GM23248 (cell line): ENCODE results near the gene RPL35. TPM values are rescaled to one million over a fixed set of nuclear protein-coding genes. Genes with fewer than 3 reads are reported as not detected.

ENCODE experiments used
- DNase-seq: peaks from one replicate; pipeline ENCODE4 v3.0.0-alpha.2; 2015
- H2AFZ ChIP-seq: fragments of 200-600 bp; sonication (generic); 2 replicates; pipeline ENCODE4 v1.6.1; 2016; ENCODE audit warnings: antibody characterized with exemption
- H3F3A ChIP-seq: fragments of 200-600 bp; sonication (generic); 2 replicates; pipeline ENCODE4 v1.6.1; 2016; ENCODE audit warnings: mild to moderate bottlenecking, antibody characterized with exemption, mixed run types; ENCODE audit not compliant: insufficient read depth
- H3K27ac ChIP-seq: fragments of 200-600 bp; sonication (generic); 2 replicates; pipeline ENCODE4 v1.5.1; 2016; ENCODE audit warnings: mild to moderate bottlenecking
- H3K27me3 ChIP-seq: fragments of 200-600 bp; sonication (generic); replicated peaks from 2 replicates; pipeline ENCODE4 v1.6.1; 2016; ENCODE audit warnings: mild to moderate bottlenecking; ENCODE audit not compliant: insufficient read depth
- H3K36me3 ChIP-seq: fragments of 200-600 bp; sonication (generic); 2 replicates; pipeline ENCODE4 v1.6.1; 2016; ENCODE audit warnings: low read depth, mild to moderate bottlenecking
- H3K4me1 ChIP-seq: fragments of 200-600 bp; sonication (generic); 2 replicates; pipeline ENCODE4 v1.6.1; 2016; ENCODE audit warnings: mild to moderate bottlenecking; ENCODE audit not compliant: insufficient read depth
- H3K4me2 ChIP-seq: fragments of 200-600 bp; sonication (generic); one replicate; pipeline ENCODE4 v1.6.1; 2016; ENCODE audit warnings: mild to moderate bottlenecking; ENCODE audit not compliant: unreplicated experiment
- H3K4me3 ChIP-seq: fragments of 200-600 bp; sonication (generic); 2 replicates; pipeline ENCODE4 v1.5.1; 2016; ENCODE audit warnings: mild to moderate bottlenecking
- H3K79me2 ChIP-seq: fragments of 200-600 bp; sonication (generic); 2 replicates; pipeline ENCODE4 v1.6.1; 2016; ENCODE audit warnings: mild to moderate bottlenecking; ENCODE audit not compliant: insufficient read depth
- H3K9ac ChIP-seq: fragments of 200-600 bp; sonication (generic); 2 replicates; pipeline ENCODE4 v1.6.1; 2016; ENCODE audit warnings: mild to moderate bottlenecking
- H3K9me2 ChIP-seq: fragments of 200-600 bp; sonication (generic); 2 replicates; pipeline ENCODE4 v1.6.1; 2016; ENCODE audit warnings: mixed run types, mild to moderate bottlenecking, moderate library complexity; ENCODE audit not compliant: insufficient read depth
- H3K9me3 ChIP-seq: fragments of 200-600 bp; sonication (generic); one replicate; pipeline ENCODE4 v1.6.1; 2017; ENCODE audit warnings: low read depth
- H4K20me1 ChIP-seq: fragments of 200-600 bp; sonication (generic); 2 replicates; pipeline ENCODE4 v1.6.0; 2016; ENCODE audit not compliant: insufficient read depth
- EZH2 ChIP-seq: fragments of 200-600 bp; sonication (generic); IDR thresholded peaks from 2 replicates; pipeline ENCODE4 v1.6.1; 2018; ENCODE audit warnings: antibody characterized with exemption, mild to moderate bottlenecking; ENCODE audit not compliant: insufficient read depth, poor library complexity, severe bottlenecking
- EZH2phosphoT487 ChIP-seq: fragments of 200-600 bp; sonication (generic); IDR thresholded peaks from 2 replicates; pipeline ENCODE4 v1.6.1; 2018; ENCODE audit warnings: antibody characterized with exemption, moderate library complexity, mild to moderate bottlenecking, low read depth; ENCODE audit not compliant: insufficient read depth
- WGBS, 2 experiments: methylation state at CpG; one replicate each; pipeline ENCODE4 v1.1.6; 2015 to 2017; ENCODE audit warnings: low lambda C conversion rate in 2 of 2, low coverage in 1 of 2; ENCODE audit errors: missing lambda C conversion rate in 2 of 2; 5-methylcytosine and 5-hydroxymethylcytosine counted together
- in situ Hi-C: fragments of 300-500 bp; cut with MboI; formaldehyde crosslinking; loops from 2 replicates; pipeline ENCODE4 v1.15.0; 2020
- polyA plus RNA-seq: library from polyadenylated mRNA; unstranded; fragments of >200 nt; fragmentation: Nextera tagmentation; extraction: Ambion mirVana; gene quantifications from 2 replicates; pipeline ENCODE4 v1.2.1, GENCODE V29; 2016
- total RNA-seq: library from RNA; depleted of rRNA; stranded (reverse); fragments of >200 nt; shearing (Covaris generic); gene quantifications from 2 replicates; pipeline ENCODE4 v1.2.3, GENCODE V29; 2014

Gene RPL35
- total and polyA plus RNA-seq, 2 experiments from 2014 or later: 1,193 to 1,199 TPM

DNA sequence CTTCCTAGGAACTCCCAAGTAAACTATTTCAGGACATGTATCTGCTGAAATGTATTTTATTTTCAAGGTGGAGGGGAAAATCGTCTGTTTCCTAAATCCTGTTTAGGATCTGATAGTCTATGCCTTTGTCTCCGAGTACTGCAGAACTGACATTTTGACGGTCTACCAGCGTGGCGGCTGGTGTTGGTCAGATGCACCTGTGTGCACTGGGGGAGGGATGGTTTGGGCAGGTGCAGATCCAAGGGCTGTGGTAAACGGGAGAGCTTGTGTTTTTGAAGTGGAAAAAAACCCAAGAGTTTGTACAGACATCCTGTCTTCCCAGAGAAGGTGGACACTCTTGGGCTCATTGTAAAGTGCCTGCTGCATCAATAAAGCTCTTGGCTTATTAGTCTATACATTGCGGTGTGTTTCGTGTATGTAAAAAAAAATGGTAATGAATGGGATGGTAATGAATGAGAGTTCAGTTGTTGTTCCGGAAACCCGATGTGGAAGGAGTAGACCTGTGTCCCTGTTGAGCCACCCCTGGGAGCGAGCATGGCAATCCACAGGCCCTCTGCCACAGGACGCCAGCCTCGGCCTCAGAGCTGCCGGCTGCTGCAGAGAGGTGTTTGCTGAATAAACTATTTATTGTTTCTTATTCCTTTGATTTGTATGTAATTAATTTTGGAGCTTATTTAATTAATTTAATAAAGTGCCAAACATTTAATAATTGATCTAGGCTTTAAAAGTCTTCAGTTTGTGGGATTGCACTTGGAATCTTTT lies 15.4 kb upstream of the RPL35 start:
- H3K4me3 ChIP-seq: no peak overlapping the region
- in situ Hi-C loops: no loop called here
- no peak for TF ChIP-seq EZH2phosphoT487
- TF ChIP-seq EZH2: no peak
- no peaks in the 10 kb centered on the region for H3K9me3 ChIP-seq
- no peaks in the 10 kb centered on the region for H3K27me3 ChIP-seq
- WGBS, 2 experiments: 87 to 89% methylated on average over 14 of the region's 14 CpGs
- peak overlapping the region; percentile 11; the same call in 1 of the 2 replicates for H3K27ac ChIP-seq
- H2AFZ ChIP-seq: no peak overlapping the region
- H3K9ac ChIP-seq: 0 out of 2 replicates have a peak overlapping the region, but pooled peaks have one; percentile 16
- H3K36me3 ChIP-seq: peaks cover 54% of the 10 kb centered on the region
- H3F3A ChIP-seq: peaks cover 40% of the 10 kb centered on the region
- no peak overlapping the region for H3K4me2 ChIP-seq
- H4K20me1 ChIP-seq: no peaks in the 10 kb centered on the region
- peaks cover 56% of the 10 kb centered on the region for H3K79me2 ChIP-seq
- H3K4me1 ChIP-seq: no peaks in the 10 kb centered on the region
- no peaks in the 10 kb centered on the region for H3K9me2 ChIP-seq
- DNase-seq: no peak

DNA sequence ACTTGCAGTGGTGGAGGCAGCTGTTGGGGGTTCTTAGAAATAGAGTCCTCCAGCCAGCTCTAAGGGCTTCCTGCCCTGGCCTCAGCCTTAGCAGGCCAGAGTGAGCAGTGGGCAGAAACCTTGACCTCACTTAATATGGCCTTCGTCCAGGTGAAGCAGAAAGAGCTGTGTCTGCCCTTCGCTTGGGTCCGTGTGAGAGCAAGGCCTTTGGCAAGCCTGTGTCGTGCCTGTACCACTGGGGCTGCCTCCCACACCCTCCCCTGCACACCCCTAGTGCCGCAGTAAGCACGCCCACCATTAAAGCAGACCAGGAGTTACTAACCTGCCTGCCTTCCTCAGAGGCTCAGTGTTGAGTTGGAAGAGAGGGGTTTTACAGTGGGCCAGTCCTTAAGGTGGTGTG lies 13.7 kb upstream of the RPL35 start:
- Histone ChIP-seq H3K9me3 (no peaks in the 10 kb centered on the region), H3K27ac (no peak overlapping the region), H3K4me3 (no peak overlapping the region), H3K4me1 (peaks cover 16% of the 10 kb centered on the region), H3K9ac (no peak overlapping the region), H2AFZ (no peak overlapping the region), H3K79me2 (peaks cover 73% of the 10 kb centered on the region), H3K36me3 (peaks cover 54% of the 10 kb centered on the region), H3K4me2 (no peak overlapping the region), H3K9me2 (no peaks in the 10 kb centered on the region), H3F3A (peaks cover 45% of the 10 kb centered on the region), H3K27me3 (no peaks in the 10 kb centered on the region), H4K20me1 (peaks cover under 1% of the 10 kb centered on the region; the same call in 1 of the 2 replicates)
- TF ChIP-seq EZH2phosphoT487 (no peak), EZH2 (no peak)
- DNase-seq: no peak
- in situ Hi-C loops: no loop called here
- WGBS, 2 experiments: 96 to 98% methylated on average over 6 of the region's 6 CpGs

DNA sequence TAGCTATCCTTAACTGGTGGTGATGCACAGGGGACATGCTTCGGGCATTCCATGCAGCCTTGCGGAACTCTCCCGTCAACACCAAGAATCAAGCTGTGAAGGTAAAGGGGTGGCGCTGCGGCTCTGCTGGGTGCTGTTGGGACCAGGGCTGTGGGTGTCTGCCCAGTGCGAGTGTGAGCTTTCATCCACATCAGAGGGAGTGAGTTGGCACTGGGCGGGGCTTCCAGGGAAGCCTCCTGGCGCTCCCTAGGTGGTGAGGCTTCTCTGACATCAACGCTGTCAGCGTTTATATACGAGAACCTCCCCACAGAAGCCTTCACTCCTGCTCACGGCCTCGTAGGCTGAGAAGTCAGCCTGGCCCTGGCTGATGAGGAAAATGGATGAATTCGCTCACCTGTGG lies 11.9 kb upstream of the RPL35 start:
- H4K20me1 ChIP-seq: peaks cover 5% of the 10 kb centered on the region; the same call in 1 of the 2 replicates
- in situ Hi-C loops: no loop called here
- no peak for DNase-seq

DNA sequence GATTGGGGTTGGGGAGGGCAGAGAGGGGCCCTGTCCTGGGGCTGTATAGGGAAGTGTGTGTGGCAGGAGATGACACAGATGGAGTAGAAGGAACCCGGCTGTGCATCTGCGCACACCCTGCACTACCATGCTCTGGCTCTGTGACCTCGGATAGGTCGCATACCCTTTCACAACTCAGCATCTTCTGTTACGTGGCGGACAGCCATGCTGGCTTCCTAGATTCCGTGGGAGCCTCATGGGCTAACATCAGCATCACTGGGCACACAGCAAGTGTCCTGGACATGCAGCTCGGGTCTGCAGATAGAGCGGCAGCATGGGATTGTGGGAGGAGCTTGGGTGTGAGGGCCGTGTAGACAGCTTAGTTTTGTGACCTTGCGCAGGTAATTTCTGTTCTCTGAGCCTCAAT lies 9.4 kb upstream of the RPL35 start:
- Histone ChIP-seq H3K79me2 (peaks cover 87% of the 10 kb centered on the region), H3K27me3 (no peaks in the 10 kb centered on the region), H3K9me3 (no peaks in the 10 kb centered on the region), H3F3A (peaks cover 25% of the 10 kb centered on the region), H3K4me1 (peaks cover 26% of the 10 kb centered on the region), H3K9ac (peak overlapping the region; percentile 95), H3K4me3 (peak overlapping the region; percentile 98), H2AFZ (no peak overlapping the region), H3K4me2 (peak overlapping the region; percentile 99), H3K36me3 (peaks cover 19% of the 10 kb centered on the region), H4K20me1 (peaks cover 5% of the 10 kb centered on the region; the same call in 1 of the 2 replicates), H3K27ac (peak overlapping the region; percentile 95), H3K9me2 (no peaks in the 10 kb centered on the region)
- TF ChIP-seq EZH2phosphoT487 (no peak), EZH2 (no peak)
- 76 to 78% methylated on average over 10 to 11 of the region's 11 CpGs for WGBS, 2 experiments
- in situ Hi-C loops: no loop called here
- no peak for DNase-seq

More for the DNA sequence above, 11.9 kb upstream of the RPL35 start:
- H3K27ac ChIP-seq: no peak overlapping the region
- no peak overlapping the region for H3K4me3 ChIP-seq
- H3K4me2 ChIP-seq: no peak overlapping the region
- no peak overlapping the region for H2AFZ ChIP-seq
- H3K79me2 ChIP-seq: peaks cover 88% of the 10 kb centered on the region
- TF ChIP-seq EZH2phosphoT487: no peak
- no peak for TF ChIP-seq EZH2
- H3K4me1 ChIP-seq: peaks cover 16% of the 10 kb centered on the region
- peaks cover 41% of the 10 kb centered on the region for H3K36me3 ChIP-seq
- no peaks in the 10 kb centered on the region for H3K27me3 ChIP-seq
- peaks cover 38% of the 10 kb centered on the region for H3F3A ChIP-seq
- no peak overlapping the region for H3K9ac ChIP-seq
- WGBS, 2 experiments: 88 to 96% methylated on average over 14 of the region's 14 CpGs
- H3K9me2 ChIP-seq: no peaks in the 10 kb centered on the region
- no peaks in the 10 kb centered on the region for H3K9me3 ChIP-seq
